ENCODE results near the gene TMC8.
"Not testable (repeated sequence)": the region's sequence is repeated elsewhere in the genome, so short reads cannot be mapped to it uniquely, and the experiment has no call there.

Gene TMC8

DNA sequence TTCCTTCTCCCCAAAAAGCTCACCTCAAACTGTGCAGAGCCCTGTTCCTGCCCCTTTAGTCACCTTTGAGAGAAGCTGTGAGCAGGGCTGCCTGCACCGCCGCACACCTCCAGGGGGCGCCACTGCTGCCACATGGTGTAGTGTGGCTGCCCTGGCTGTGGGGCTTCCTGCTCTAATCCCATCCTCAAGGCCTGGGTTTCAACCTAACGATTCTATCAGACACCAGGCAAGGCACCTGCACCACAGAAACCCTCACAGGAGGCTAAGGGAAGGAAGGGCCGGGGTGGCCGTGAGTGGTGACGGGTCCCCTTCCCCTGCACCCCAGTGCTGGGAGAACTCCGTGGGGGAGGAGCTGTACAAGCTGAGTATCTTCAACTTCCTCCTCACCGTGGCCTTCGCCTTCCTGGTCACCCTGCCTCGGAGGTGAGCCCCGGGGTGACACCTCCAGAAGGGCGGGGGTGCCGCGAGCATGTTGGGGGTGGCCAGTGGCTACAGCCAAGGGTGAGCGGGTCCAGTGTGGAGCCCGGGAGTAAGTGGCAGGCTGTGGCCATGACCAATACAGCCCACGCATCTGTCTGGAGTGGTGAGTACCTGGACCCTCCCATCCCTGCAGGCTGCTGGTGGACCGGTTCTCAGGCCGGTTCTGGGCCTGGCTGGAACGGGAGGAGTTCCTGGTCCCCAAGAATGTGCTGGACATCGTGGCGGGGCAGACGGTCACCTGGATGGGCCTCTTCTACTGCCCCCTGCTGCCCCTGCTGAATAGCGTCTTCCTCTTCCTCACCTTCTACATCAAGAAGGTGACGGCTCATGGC is 7.0 kb downstream of the TMC8 start:
- no peak for DNase-seq

GRCh38 chr17:78138204-78139060 is 7.9 kb downstream of the TMC8 start:
- no peak for DNase-seq

DNA sequence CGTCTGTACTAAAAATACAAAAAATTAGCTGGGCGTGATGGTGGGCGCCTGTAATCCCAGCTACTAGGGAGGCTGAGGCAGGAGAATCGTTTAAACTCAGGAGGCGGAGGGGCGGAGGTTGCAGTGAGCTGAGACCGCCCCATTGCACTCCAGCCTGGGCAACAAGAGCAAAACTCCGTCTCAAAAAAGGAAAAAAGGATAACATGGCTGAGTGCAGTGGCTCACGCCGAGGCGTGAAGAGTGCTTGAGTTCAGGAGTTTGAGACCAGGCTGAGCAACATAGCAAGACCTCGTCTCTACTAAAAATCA is 9.2 kb downstream of the TMC8 start:
- DNase-seq: not testable (repeated sequence)

GRCh38 chr17:78140169-78141051 is 9.8 kb downstream of the TMC8 start:
- DNase-seq: peak; percentile 79

DNA sequence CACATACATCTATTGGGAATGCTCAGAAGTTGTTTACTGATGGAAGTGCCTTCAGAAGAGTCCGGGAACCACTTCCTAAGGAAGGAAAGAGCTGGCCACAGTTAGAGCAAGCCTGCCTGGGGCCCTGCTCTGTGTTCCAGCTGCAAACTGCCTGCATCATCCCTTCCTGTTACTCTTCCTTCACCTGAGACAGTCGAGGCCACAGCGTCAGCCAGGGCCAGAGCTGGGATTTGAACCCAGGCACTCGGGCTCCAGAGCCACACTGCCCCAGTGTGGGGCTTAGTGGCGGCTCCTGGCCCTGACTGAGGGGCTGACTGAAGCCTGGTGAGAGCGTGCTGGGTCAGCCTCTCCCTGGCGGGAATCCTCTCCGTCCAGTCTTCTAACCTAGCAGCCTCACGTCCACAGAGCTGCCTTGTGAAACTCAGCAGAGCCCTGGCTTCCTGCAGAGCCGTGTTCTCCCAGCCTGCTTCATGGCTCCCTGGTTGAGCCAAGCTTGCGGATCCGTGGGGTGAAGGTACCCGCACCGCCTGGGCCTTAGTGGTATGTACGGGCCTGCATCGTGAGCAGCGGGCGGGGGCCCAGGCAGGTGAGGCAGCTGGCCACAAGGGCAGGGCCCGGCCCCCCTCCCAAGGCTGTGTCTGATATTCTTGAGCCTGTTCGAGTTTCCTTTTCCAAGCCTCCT is 11.0 kb downstream of the TMC8 start:
- DNase-seq: no peak

- DNase-seq: peak; percentile 46
Measured at GRCh38 chr17:78142119-78142861, 11.7 kb downstream of the TMC8 start.

DNA sequence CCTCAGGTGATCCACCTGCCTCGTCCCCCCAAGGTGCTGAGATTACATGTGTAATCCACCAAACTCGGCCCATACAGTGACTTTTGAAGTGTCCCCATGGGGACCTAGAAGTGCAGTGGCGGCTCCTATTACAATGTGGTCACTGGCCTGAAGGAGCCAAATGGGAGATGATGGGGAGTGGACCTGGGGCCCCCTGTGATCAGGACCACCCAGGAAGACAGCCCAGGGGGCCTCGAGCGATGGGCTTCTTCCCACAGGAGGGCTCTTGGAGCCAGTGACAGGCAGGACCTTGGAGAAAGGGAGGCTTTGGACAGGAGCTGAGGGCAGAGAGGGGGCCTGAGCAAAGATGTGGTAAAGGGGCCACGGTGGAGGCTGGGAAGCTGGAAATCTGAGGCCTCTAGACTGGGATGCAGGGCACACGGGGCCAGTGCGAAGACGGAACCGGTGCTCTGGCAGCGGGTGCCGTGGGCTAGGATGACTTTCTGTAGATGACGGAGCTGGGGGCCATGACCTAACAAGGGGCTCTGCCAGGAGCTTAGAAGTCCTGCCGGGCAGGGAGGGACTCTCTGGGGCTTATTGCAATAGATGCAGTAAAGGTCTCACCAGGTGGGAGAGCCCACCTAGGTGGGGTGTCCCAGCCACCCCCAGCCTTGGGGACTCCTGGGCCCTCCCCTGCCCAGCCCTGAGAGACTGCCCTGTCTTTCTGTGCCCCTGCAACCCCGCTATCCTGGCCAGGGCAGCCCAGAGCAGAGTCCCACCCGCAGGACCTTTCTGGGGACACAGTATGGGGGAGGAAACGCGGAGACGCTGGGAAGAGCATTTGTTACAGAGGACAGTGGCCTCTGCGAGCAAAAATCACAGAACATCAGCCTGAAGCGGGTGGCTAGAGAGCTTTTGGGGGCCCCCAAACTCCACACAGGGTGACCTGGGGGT is 12.9 kb downstream of the TMC8 start:
- no peak for DNase-seq

DNA sequence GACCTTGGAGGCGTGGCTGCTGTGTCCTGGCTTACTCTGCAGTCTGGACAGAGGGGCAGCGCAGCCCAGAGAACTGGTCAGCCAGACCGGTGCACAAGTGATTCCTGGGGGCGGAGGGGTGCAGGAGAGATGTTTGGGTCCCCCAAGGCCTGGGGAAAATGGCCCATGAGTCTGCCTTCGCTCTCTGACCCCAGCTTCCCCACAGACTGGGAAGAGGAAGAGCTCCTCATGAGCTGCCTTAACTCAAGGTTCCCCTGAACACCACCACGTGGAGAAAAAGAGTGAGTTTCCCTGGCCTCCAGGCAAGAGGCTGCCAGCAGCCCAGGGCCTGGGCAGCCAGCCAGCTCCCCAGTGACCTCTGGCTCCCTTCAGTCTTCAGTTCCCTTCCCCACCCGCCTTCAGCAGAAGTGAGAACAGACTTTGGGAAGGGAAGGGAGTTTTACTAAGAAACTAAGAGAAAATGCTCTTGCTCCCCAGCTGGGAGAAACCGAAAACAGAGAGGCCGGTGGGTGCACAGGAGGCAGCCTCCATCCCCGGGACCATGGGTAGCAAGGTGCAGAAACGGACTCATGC is 13.7 kb downstream of the TMC8 start:
- peak; percentile 55 for DNase-seq

DNA sequence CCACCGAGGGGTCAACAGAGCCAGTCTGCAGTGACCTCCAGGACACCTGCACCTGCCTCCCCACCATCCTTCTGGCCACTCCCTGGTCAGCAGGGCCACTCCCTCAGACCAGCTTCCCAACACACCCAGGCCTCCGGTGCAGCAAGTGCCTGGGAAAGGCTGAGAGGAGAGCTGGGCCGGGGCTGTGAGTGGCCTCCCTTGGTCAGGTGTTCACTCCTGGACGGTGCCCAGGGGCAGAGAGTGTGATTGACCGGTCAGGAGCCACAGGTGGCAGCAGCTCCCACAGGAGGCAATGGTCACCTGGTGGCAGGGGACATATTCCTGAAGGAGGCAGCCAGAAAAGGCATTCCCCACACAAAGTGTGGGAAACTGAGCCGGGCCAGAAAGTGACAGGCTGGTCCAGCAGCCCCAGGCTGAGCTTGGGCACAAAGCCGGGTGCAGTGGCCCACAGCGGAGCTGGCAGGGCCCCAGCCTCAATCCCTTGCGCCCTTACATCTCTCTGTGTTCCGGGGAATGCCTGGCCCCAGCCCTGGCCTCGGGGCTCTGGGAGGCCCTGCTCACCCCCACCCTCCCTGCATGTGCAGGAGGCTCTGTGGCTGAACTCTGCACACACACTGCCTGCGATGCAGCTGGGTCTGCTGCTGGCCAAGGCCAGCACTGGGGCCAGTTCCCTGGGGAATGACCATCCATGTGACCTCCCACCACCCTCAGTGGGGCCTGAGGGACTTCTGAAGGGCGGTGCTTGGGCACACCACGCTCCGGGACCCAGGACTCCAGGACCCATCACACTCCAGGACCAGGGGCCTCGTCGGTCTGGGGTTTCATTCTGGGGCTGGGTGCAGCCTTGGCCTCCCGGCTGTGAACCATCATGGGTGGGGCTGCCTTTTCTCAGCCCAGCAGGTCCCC is 14.4 kb downstream of the TMC8 start:
- no peak for DNase-seq

- no peak for DNase-seq
Measured at GRCh38 chr17:78146471-78146869, 15.9 kb downstream of the TMC8 start.

DNA sequence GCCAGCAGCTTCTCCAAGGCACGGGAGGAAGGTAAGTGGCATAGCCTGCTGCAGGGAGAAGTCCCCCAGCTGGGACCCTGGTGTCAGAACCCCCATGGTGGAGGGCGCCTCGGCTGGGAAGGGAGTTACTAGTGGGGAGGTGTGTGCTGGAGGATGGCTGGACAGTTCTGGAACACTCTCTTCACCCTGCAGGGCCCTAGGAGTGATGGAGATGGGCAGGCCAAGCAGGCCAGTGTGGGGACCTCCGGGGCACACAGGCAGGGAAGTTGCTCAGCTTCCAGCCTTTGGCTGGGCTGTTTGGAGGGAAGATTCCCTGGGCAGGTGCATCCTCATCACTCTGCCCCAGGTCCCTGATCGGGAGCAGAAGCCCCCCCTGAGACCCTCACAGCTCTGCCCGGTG is 16.3 kb downstream of the TMC8 start:
- DNase-seq: no peak

DNA sequence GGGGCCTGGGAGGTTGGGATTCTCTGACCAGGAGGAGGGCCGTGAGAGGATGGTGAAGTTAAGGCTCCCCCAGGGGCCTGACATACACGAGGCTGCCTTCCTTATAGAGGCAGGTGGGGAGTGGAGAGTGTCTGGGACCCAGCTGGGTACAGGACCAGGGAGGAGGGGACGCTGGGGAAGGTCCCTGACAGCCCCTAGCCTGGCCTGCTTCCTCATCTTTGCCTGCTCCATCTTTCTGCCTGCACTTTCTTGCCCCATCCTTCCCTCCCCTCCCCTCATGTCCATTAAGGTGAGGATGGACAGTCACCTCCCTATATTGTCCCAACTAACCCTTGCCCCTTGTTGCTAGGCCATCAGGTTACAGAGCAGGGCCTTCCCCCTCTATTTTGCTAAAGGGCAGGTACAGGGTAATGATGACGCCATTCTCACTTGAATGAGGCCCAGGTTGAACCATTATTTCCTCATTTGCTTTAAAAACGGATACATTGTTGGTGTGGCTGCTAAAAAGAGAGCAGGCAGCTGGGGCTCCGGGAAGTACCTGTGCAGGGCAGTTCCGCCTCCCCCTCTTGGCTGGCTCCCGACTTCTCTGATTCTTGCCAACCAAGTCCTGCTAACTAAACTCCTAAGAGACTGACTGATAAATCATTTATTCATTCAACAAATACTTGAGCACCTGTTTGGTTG is 16.9 kb downstream of the TMC8 start:
- no peak for DNase-seq

GRCh38 chr17:78148286-78149016 is 17.9 kb downstream of the TMC8 start:
- no peak for DNase-seq

DNA sequence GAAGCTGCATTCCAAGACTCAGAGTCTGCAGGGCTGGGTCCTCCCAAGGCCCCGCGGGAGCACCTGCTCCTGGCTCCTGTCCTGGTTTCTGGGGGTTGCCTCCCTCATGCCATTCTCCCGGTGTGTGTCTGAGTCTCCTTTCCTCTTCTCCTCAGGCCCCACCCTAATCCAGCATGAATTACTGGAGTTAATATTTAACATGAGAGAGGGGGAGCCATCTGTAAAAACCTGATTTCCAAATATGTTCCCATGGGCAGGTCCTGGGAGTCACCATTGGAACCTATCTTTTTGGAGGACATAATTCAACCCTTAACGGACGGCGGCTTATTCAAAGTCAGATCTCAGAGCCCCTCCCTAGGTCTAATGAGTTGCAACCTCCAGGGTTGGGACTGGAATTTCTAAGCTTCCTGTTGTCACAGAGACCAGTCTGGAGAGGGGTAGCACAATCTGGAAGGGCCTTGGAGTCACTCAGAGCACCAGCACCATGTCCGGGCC is 21.0 kb downstream of the TMC8 start:
- DNase-seq: peak; percentile 75

DNA sequence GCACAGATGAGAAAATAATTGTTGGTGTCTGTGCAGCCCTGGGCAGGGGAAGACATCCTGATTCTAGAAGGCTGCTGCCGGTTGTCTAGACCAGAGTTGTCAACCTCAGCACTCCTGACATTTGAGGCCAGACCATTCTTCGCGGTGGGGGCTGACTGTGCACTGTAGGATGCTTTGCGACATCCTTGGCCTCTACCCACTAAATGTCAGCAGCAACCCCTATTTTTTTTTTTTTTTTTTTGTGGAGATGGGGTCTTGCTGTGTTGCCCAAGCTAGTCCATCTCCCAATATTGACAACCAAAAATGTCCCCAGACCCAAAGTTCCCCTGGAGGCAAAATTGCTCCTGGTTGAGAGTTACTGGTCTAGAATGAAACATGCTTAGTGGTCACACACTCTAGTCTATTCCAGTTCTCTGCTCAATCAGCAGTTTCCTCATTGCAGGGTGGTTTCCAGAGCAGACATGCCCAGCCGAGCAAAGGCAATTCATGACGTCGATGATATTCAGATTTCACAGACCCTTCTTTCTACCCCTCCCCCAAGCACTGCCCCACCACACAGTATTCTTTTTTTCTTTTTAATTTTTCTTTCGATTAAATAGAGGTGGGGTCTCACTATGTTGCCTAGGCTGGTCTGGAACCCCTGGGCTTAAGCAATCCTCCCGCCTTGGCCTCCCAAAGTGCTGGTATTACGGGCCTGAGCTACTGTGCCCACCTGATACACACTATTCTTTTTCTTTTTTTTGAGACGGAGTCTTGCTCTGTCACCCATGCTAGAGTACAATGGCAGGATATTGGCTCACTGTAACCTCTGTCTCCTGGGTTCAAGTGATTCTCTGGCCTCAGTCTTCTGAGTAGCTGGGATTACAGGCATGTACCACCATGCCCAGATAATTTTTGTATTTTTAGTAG is 24.6 kb downstream of the TMC8 start:
- no peak for DNase-seq

GRCh38 chr17:78159575-78160158 is 29.1 kb downstream of the TMC8 start:
- DNase-seq: peak; percentile 83

Data from fibroblast of skin of right biceps (primary cell).